ENCODE data around the gene VPS26A.

The VPS26A gene

DNA sequence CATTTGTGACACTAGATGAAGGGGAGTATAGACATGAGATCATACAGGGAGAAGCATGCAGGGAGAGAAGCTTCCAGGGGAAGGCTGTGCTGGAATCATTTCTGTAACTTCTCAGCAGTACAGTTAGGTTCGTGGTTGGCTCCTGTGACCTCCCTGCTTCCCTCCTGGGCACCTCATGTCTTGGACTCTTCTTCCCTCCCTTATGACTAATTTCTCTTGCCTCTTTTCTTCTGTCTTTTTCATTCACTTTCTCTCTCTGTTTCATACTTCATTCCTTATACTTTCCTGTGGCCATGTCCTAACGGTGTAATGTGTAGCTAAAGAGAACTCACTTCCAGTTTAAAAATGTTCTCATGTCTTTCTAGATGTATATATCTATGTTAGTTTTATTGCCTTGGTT, 77.1 kb downstream of the VPS26A start:
- Histone ChIP-seq H3K14ac (ENCODE audit: low read length) (no peak overlapping the region), H2BK15ac (ENCODE audit: low read length) (no peak overlapping the region), H4K8ac (ENCODE audit: low read depth, low read length) (no peak overlapping the region), H2BK120ac (ENCODE audit: low read depth, low read length) (no peak overlapping the region), H3K9ac (ENCODE audit: low read depth, low read length, poor library complexity) (no peak overlapping the region), H3K36me3 (replicated peaks in 1 of 2; ENCODE audit: control insufficient read depth in 2 of 2, insufficient read depth in 2 of 2, low read length in 2 of 2) (peaks cover 9 to 87% of the 10 kb centered on the region in 2 donors), H3K4me2 (ENCODE audit: insufficient read depth, low read length, poor library complexity, severe bottlenecking) (no peak overlapping the region), H3K4ac (ENCODE audit: low read length) (no peak overlapping the region), H3K27me3 (ENCODE audit: control insufficient read depth in 3 of 3, insufficient read depth in 3 of 3, low read depth in 1 of 3, low read length in 3 of 3) (no peaks in the 10 kb centered on the region), H2AFZ (ENCODE audit: low read length) (no peak overlapping the region), H3K4me1 (ENCODE audit: control insufficient read depth in 2 of 2, insufficient read depth in 1 of 2, low read depth in 1 of 2, low read length in 2 of 2) (no peaks in the 10 kb centered on the region), H4K91ac (ENCODE audit: low read depth, low read length, poor library complexity) (no peak overlapping the region), H3K27ac (replicated peaks; ENCODE audit: low read length) (no peak overlapping the region), H2AK5ac (ENCODE audit: low read depth, low read length) (no peak overlapping the region), H2BK5ac (ENCODE audit: low read length) (no peak overlapping the region), H2BK12ac (ENCODE audit: low read length) (no peak overlapping the region), H3K9me3 (replicated peaks in 1 of 2; ENCODE audit: control insufficient read depth in 2 of 2, insufficient read depth in 1 of 2, low read depth in 1 of 2, low read length in 2 of 2) (no peaks in the 10 kb centered on the region), H3K23ac (ENCODE audit: low read depth, low read length, poor library complexity) (no peak overlapping the region), H3K4me3 (ENCODE audit: low read length in 2 of 2) (no peak overlapping the region), H3K79me1 (ENCODE audit: low read depth, low read length) (no peaks in the 10 kb centered on the region), H3K18ac (ENCODE audit: low read length) (no peak overlapping the region)
- WGBS, 2 donors (ENCODE audit: extremely low coverage in 2 of 2, insufficient read length in 2 of 2, insufficient replicate concordance in 1 of 2): no CpG with 5 or more reads among the region's 2 CpGs
- no peak for DNase-seq (ENCODE audit: low spot score)

DNA sequence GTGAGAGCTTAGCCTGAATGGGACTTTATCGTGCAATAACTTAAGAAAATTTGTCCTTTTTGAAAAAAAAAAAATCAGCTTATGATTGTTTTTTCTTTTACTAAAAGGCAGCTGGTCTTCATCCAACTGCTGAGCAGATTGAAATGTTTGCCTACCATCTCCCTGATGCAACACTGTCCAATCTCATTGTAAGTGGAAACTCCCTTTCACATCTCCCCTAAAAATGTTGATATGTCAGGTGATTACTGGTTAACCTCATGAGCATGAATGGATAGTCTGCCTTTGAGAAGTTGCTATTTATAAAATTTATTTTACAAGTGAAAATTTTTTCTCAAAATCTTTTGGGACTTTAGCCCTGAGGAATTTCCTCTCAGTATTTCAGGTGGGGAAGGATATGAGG, 78.4 kb downstream of the VPS26A start:
- Histone ChIP-seq H2AFZ (ENCODE audit: low read length) (no peak overlapping the region), H3K79me1 (ENCODE audit: low read depth, low read length) (no peaks in the 10 kb centered on the region)

DNA sequence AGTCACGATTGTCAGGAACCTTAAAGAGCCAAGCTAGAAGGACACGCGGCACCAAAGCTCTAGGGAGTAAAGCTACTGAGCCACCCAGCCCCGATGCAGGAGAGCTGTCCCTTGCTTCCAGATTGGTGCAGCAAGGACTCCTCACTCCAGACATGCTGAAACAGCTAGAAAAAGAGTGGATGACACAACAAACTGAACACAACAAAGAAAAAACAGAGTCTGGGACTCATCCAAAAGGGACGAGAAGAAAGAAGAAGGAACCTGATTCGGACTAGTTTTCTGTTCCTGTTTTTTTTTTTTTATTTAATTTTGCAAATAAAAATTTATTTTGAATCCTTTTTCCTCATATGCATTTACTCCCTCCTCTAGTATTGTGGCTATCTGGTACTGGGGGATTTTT, 84.8 kb downstream of the VPS26A start:
- Histone ChIP-seq H2BK5ac (ENCODE audit: low read length) (no peak overlapping the region), H2AK5ac (ENCODE audit: low read depth, low read length) (no peak overlapping the region), H3K9ac (ENCODE audit: low read depth, low read length, poor library complexity) (no peak overlapping the region), H3K4ac (ENCODE audit: low read length) (no peak overlapping the region), H2BK15ac (ENCODE audit: low read length) (no peak overlapping the region), H2BK120ac (ENCODE audit: low read depth, low read length) (no peak overlapping the region), H2BK12ac (ENCODE audit: low read length) (no peak overlapping the region), H3K4me2 (ENCODE audit: insufficient read depth, low read length, poor library complexity, severe bottlenecking) (no peak overlapping the region), H3K36me3 (replicated peaks in 1 of 2; ENCODE audit: control insufficient read depth in 2 of 2, insufficient read depth in 2 of 2, low read length in 2 of 2) (peaks cover 16 to 55% of the 10 kb centered on the region in 2 donors), H3K79me1 (ENCODE audit: low read depth, low read length) (no peaks in the 10 kb centered on the region), H3K18ac (ENCODE audit: low read length) (no peak overlapping the region), H4K8ac (ENCODE audit: low read depth, low read length) (no peak overlapping the region), H3K4me1 (ENCODE audit: control insufficient read depth in 2 of 2, insufficient read depth in 1 of 2, low read depth in 1 of 2, low read length in 2 of 2) (peaks cover 5 to 6% of the 10 kb centered on the region in 2 donors), H4K91ac (ENCODE audit: low read depth, low read length, poor library complexity) (no peak overlapping the region), H3K14ac (ENCODE audit: low read length) (no peak overlapping the region), H3K27me3 (ENCODE audit: control insufficient read depth in 3 of 3, insufficient read depth in 3 of 3, low read depth in 1 of 3, low read length in 3 of 3) (no peaks in the 10 kb centered on the region), H3K27ac (replicated peaks; ENCODE audit: low read length) (no peak overlapping the region), H3K9me3 (replicated peaks in 1 of 2; ENCODE audit: control insufficient read depth in 2 of 2, insufficient read depth in 1 of 2, low read depth in 1 of 2, low read length in 2 of 2) (no peaks in the 10 kb centered on the region), H2AFZ (ENCODE audit: low read length) (no peak overlapping the region), H3K23ac (ENCODE audit: low read depth, low read length, poor library complexity) (no peak overlapping the region), H3K4me3 (ENCODE audit: low read length in 2 of 2) (no peak overlapping the region)
- DNase-seq (ENCODE audit: low spot score): no peak
- no CpG with 5 or more reads among the region's 6 CpGs for WGBS, 2 donors (ENCODE audit: extremely low coverage in 2 of 2, insufficient read length in 2 of 2, insufficient replicate concordance in 1 of 2)

More for the DNA sequence above, 78.4 kb downstream of the VPS26A start:
- H2BK120ac ChIP-seq (ENCODE audit: low read depth, low read length): no peak overlapping the region
- H2AK5ac ChIP-seq (ENCODE audit: low read depth, low read length): no peak overlapping the region
- WGBS, 2 donors (ENCODE audit: extremely low coverage in 2 of 2, insufficient read length in 2 of 2, insufficient replicate concordance in 1 of 2): no CpG with 5 or more reads among the region's 1 CpG
- H3K4me2 ChIP-seq (ENCODE audit: insufficient read depth, low read length, poor library complexity, severe bottlenecking): no peak overlapping the region
- no peak overlapping the region for H3K27ac ChIP-seq (replicated peaks; ENCODE audit: low read length)
- H3K4me3 ChIP-seq (ENCODE audit: low read length in 2 of 2): no peak overlapping the region
- peaks cover 12 to 87% of the 10 kb centered on the region in 2 donors for H3K36me3 ChIP-seq (replicated peaks in 1 of 2; ENCODE audit: control insufficient read depth in 2 of 2, insufficient read depth in 2 of 2, low read length in 2 of 2)
- H3K23ac ChIP-seq (ENCODE audit: low read depth, low read length, poor library complexity): no peak overlapping the region
- no peak overlapping the region for H3K18ac ChIP-seq (ENCODE audit: low read length)
- no peak overlapping the region for H2BK12ac ChIP-seq (ENCODE audit: low read length)
- no peak overlapping the region for H3K4ac ChIP-seq (ENCODE audit: low read length)
- H4K8ac ChIP-seq (ENCODE audit: low read depth, low read length): no peak overlapping the region
- H3K9me3 ChIP-seq (replicated peaks in 1 of 2; ENCODE audit: control insufficient read depth in 2 of 2, insufficient read depth in 1 of 2, low read depth in 1 of 2, low read length in 2 of 2): no peaks in the 10 kb centered on the region
- H3K27me3 ChIP-seq (ENCODE audit: control insufficient read depth in 3 of 3, insufficient read depth in 3 of 3, low read depth in 1 of 3, low read length in 3 of 3): no peaks in the 10 kb centered on the region
- no peak overlapping the region for H2BK5ac ChIP-seq (ENCODE audit: low read length)
- no peak overlapping the region for H4K91ac ChIP-seq (ENCODE audit: low read depth, low read length, poor library complexity)
- H3K14ac ChIP-seq (ENCODE audit: low read length): no peak overlapping the region
- DNase-seq (ENCODE audit: low spot score): no peak
- no peaks in the 10 kb centered on the region for H3K4me1 ChIP-seq (ENCODE audit: control insufficient read depth in 2 of 2, insufficient read depth in 1 of 2, low read depth in 1 of 2, low read length in 2 of 2)
- no peak overlapping the region for H2BK15ac ChIP-seq (ENCODE audit: low read length)
- H3K9ac ChIP-seq (ENCODE audit: low read depth, low read length, poor library complexity): no peak overlapping the region

GRCh38 chr10:69209787-69210484, 86.0 kb downstream of the VPS26A start:
- Histone ChIP-seq H3K23ac (ENCODE audit: low read depth, low read length, poor library complexity) (no peak overlapping the region), H3K9me3 (replicated peaks in 1 of 2; ENCODE audit: control insufficient read depth in 2 of 2, insufficient read depth in 1 of 2, low read depth in 1 of 2, low read length in 2 of 2) (no peaks in the 10 kb centered on the region), H3K79me1 (ENCODE audit: low read depth, low read length) (no peaks in the 10 kb centered on the region), H3K4ac (ENCODE audit: low read length) (no peak overlapping the region), H3K14ac (ENCODE audit: low read length) (no peak overlapping the region), H4K8ac (ENCODE audit: low read depth, low read length) (no peak overlapping the region), H4K91ac (ENCODE audit: low read depth, low read length, poor library complexity) (no peak overlapping the region), H2AFZ (ENCODE audit: low read length) (no peak overlapping the region), H3K4me3 (ENCODE audit: low read length in 2 of 2) (no peak overlapping the region), H3K9ac (ENCODE audit: low read depth, low read length, poor library complexity) (no peak overlapping the region), H2BK12ac (ENCODE audit: low read length) (no peak overlapping the region), H3K36me3 (replicated peaks in 1 of 2; ENCODE audit: control insufficient read depth in 2 of 2, insufficient read depth in 2 of 2, low read length in 2 of 2) (peaks cover 16 to 43% of the 10 kb centered on the region in 2 donors), H3K4me2 (ENCODE audit: insufficient read depth, low read length, poor library complexity, severe bottlenecking) (no peak overlapping the region), H3K4me1 (ENCODE audit: control insufficient read depth in 2 of 2, insufficient read depth in 1 of 2, low read depth in 1 of 2, low read length in 2 of 2) (peaks cover 5 to 6% of the 10 kb centered on the region in 2 donors), H3K18ac (ENCODE audit: low read length) (no peak overlapping the region), H2AK5ac (ENCODE audit: low read depth, low read length) (no peak overlapping the region), H2BK5ac (ENCODE audit: low read length) (no peak overlapping the region), H3K27me3 (ENCODE audit: control insufficient read depth in 3 of 3, insufficient read depth in 3 of 3, low read depth in 1 of 3, low read length in 3 of 3) (no peaks in the 10 kb centered on the region), H2BK15ac (ENCODE audit: low read length) (no peak overlapping the region), H3K27ac (replicated peaks; ENCODE audit: low read length) (no peak overlapping the region), H2BK120ac (ENCODE audit: low read depth, low read length) (no peak overlapping the region)
- WGBS, 2 donors (ENCODE audit: extremely low coverage in 2 of 2, insufficient read length in 2 of 2, insufficient replicate concordance in 1 of 2): no CpG with 5 or more reads among the region's 3 CpGs
- DNase-seq (ENCODE audit: low spot score): no peak

All from neuronal stem cell (in vitro differentiated cells).